ENCODE results near the gene THAP12. TPM values are rescaled to one million over a fixed set of nuclear protein-coding genes. Genes with fewer than 3 reads are reported as not detected.

THAP12 gene
- total RNA-seq (2016; rRNA removed; fragmentation: Illumina TruSeq; extraction: Trizol) (51.3 and 74.3 TPM in 2 replicates), polyA plus RNA-seq (2011; rRNA removed) (14.8 and 18.8 TPM in 2 replicates), polyA minus RNA-seq (2011; rRNA and poly(A)+ RNA removed; ENCODE audit: low replicate concordance) (6.1 and 17.9 TPM in 2 replicates), Bru-seq, nascent RNA (percentile 78 among the genes with signal in this experiment), BruChase-seq, experiment 1, labeled RNA remaining after a 6-hour chase (percentile 86 among the genes with signal in this experiment), BruChase-seq, experiment 2, labeled RNA remaining after a 2-hour chase (percentile 84 among the genes with signal in this experiment)
- 12.1 and 16.8 TPM in 2 replicates for total RNA-seq (2016; cell fraction: cytosol; rRNA removed; fragmentation: Illumina TruSeq; extraction: Trizol; ENCODE audit: low read depth)
- total RNA-seq (2016; cell fraction: insoluble cytoplasmic fraction; rRNA removed; fragmentation: Illumina TruSeq; extraction: Trizol) = 50.5 and 71.4 TPM in 2 replicates
- total RNA-seq (2016; cell fraction: membrane; rRNA removed; fragmentation: Illumina TruSeq; extraction: Trizol) = 60.5 and 71.9 TPM in 2 replicates
- 32.5 and 35.7 TPM in 2 replicates for total RNA-seq (2016; cell fraction: nucleus; rRNA removed; fragmentation: Illumina TruSeq; extraction: Trizol)
- 7.0 and 12.9 TPM in 2 replicates for polyA plus RNA-seq (2011; cell fraction: cytosol; rRNA removed)
- polyA plus RNA-seq (2011; cell fraction: nucleus; rRNA removed) = 4.3 and 5.7 TPM in 2 replicates
- polyA plus RNA-seq (2012) = 21.7 and 26.2 TPM in 2 replicates
- polyA plus RNA-seq (2016; cell fraction: cytosol; fragmentation: Illumina TruSeq; extraction: Trizol; ENCODE audit: low read depth) = 14.2 and 14.3 TPM in 2 replicates
- 60.0 and 64.8 TPM in 2 replicates for polyA plus RNA-seq (2016; cell fraction: insoluble cytoplasmic fraction; fragmentation: Illumina TruSeq; extraction: Trizol; ENCODE audit: low read depth)
- 44.9 and 48.1 TPM in 2 replicates for polyA plus RNA-seq (2016; cell fraction: membrane; fragmentation: Illumina TruSeq; extraction: Trizol; ENCODE audit: low read depth)
- polyA plus RNA-seq (2016; cell fraction: nucleus; fragmentation: Illumina TruSeq; extraction: Trizol; ENCODE audit: insufficient read depth, low read depth) = 36.4 and 40.3 TPM in 2 replicates
- polyA minus RNA-seq (2011; cell fraction: cytosol; rRNA and poly(A)+ RNA removed) = 11.9 and 17.2 TPM in 2 replicates
- polyA minus RNA-seq (2011; cell fraction: nucleus; rRNA and poly(A)+ RNA removed) = 28.1 and 31.5 TPM in 2 replicates
- long read RNA-seq, experiment 1, partial matches to known transcripts = 3 of 6 reads
- long read RNA-seq, experiment 1, other reads (novel, unspliced or antisense) = 3 of 6 reads
- long read RNA-seq, experiment 2, transcript THAP12-201 (5 exons, 3,300 nt) = major isoform, 13 of 46 reads
- long read RNA-seq, experiment 2, partial matches to known transcripts = 2 of 46 reads
- long read RNA-seq, experiment 2, other reads (novel, unspliced or antisense) = 30 of 46 reads

- H3K9me3 ChIP-seq (ENCODE audit: low read length) = no peaks in the 10 kb centered on the region
- H3K27me3 ChIP-seq (ENCODE audit: control insufficient read depth in 1 of 2, insufficient read depth in 2 of 2, low read length in 2 of 2) = no peaks in the 10 kb centered on the region; a peak in 1 of 5 replicates
- BruUV-seq (replicated peaks) = no TSS peak
- peaks cover 12% of the 10 kb centered on the region; the same call in 1 of the 2 replicates for H4K20me1 ChIP-seq (ENCODE audit: insufficient read depth, low read length)
- FAIRE-seq = peak; percentile 71
- peak within 1 kb of the TSS; percentile 70 to 85 (median 73) for H3K4me3 ChIP-seq (replicated peaks in 1 of 3; ENCODE audit: insufficient read depth in 1 of 3, low read depth in 2 of 3, low read length in 3 of 3)
- CTCF ChIA-PET (ENCODE audit: low intra/inter-chr PET ratio, low total read pairs) = no interaction called here
- WGBS (ENCODE audit: low lambda C conversion rate) = 0% methylated on average over 13 of the region's 69 CpGs
- peaks cover 55% of the 10 kb centered on the region for H3K79me2 ChIP-seq (ENCODE audit: insufficient read depth, low read length)
- peak; percentile 92 for DNase-seq (ENCODE audit: low spot score)
- peak; percentile 91 for ATAC-seq
- POLR2A ChIA-PET = interaction anchor here (0.9 to 1.8 kb wide), 4 partner anchors 11 to 65 kb away, joined by 3 to 7 read pairs (median 4); no protein-coding TSS in a partner anchor
- H3K4me1 ChIP-seq (ENCODE audit: insufficient read depth, low read length) = peaks cover 56% of the 10 kb centered on the region
- in situ Hi-C loops (cut with HindIII; ENCODE audit: extremely low pct_ligation_motif_present, low pct_unique_long_range_greater_than_20kb) (no loop called here), intact Hi-C loops (cut with micrococcal nuclease; ENCODE audit: unreplicated experiment) (loop anchor here (2.0 to 5.0 kb wide), 2 partner anchors 64 to 144 kb away; partner anchors contain the start of gene EMSY)
- peak within 1 kb of the TSS; percentile 65 for H3K27ac ChIP-seq (ENCODE audit: extremely low read length, insufficient read depth, low read length)
- H3K9ac ChIP-seq (ENCODE audit: insufficient read depth, low read depth, low read length) = peak within 1 kb of the TSS; percentile 81
- H3K36me3 ChIP-seq (replicated peaks in 1 of 2; ENCODE audit: control insufficient read depth in 1 of 2, insufficient read depth in 2 of 2, low read length in 2 of 2) = no peaks in the 10 kb centered on the region
- H3K4me2 ChIP-seq (ENCODE audit: low read depth, low read length) = peak within 1 kb of the TSS; percentile 95
- H2AFZ ChIP-seq (ENCODE audit: low read length) = peak within 1 kb of the TSS; percentile 83
- no peak; the same call in 1 of the 2 replicates for TF ChIP-seq ZNF746 (CRISPR knock-in tag; IDR thresholded peaks at IDR 0.05)
- TF ChIP-seq GZF1 (CRISPR knock-in tag; IDR thresholded peaks at IDR 0.05) = 0 out of 2 replicates have a peak, but pooled peaks have one; percentile 26
- peak; percentile 24; the same call in 1 of the 2 replicates for TF ChIP-seq PBX2 (CRISPR knock-in tag; IDR thresholded peaks at IDR 0.05)
- TF ChIP-seq MED8 (CRISPR knock-in tag; IDR thresholded peaks at IDR 0.05; ENCODE audit: insufficient replicate concordance) = peak; percentile 47
- no peak for TF ChIP-seq ZBTB8A (CRISPR knock-in tag; IDR thresholded peaks at IDR 0.05; ENCODE audit: borderline replicate concordance, low read depth)
- peak; percentile 11 for TF ChIP-seq SRSF1 (optimal IDR thresholded peaks at IDR 0.05; ENCODE audit: low read depth, low read length)
- TF ChIP-seq CBX5 (CRISPR knock-in tag; IDR thresholded peaks at IDR 0.05; ENCODE audit: borderline replicate concordance) = peak; percentile 83; the same call in 1 of the 2 replicates
- TF ChIP-seq ATRX (CRISPR knock-in tag; IDR thresholded peaks at IDR 0.05; ENCODE audit: borderline replicate concordance) = no peak
- TF ChIP-seq ZNF44 (CRISPR knock-in tag; IDR thresholded peaks at IDR 0.05) = 0 out of 2 replicates have a peak, but pooled peaks have one; percentile 61
- TF ChIP-seq ZBTB10 (CRISPR knock-in tag; IDR thresholded peaks at IDR 0.05; ENCODE audit: borderline replicate concordance) = no peak
- TF ChIP-seq ZNF251 (CRISPR knock-in tag; IDR thresholded peaks at IDR 0.05) = no peak
- TF ChIP-seq ZNF446 (CRISPR knock-in tag; IDR thresholded peaks at IDR 0.05) = 0 out of 2 replicates have a peak, but pooled peaks have one; percentile 75
Observed at GRCh38 chr11:76380977-76381719, at the start of gene THAP12, which contains the start of gene GVQW3. THAP12 (minus strand) TSS chr11:76381132; CDS start chr11:76380836, 296 bp downstream. GVQW3 (plus strand) TSS chr11:76381323; CDS start chr11:76381829, 506 bp downstream.

All from HepG2 (cell line).